ENCODE results near the gene MYH10.

Gene MYH10

DNA sequence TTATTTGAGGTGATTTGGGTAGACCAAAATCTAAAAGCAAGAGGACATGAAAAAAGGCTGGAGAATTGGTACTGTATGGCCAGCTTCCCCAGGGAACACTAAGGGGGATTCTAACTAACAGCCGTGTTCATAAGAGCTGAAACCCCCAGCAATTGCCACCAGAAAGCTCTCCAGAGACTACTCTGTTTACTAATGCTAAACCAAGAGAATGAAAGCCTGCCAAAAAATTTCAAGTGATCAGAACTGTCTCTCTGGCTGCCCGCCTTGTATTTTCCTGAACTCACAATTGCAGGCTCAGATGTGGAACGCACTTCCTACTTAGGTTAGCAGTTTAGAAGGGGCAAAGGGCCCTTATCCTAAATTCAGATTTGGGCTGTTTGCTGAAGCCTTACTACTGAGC lies 24.1 kb downstream of the MYH10 start:
- peaks cover 29% of the 10 kb centered on the region for H3K36me3 ChIP-seq (ENCODE audit: low read depth)
- no peak overlapping the region for H3K4me3 ChIP-seq (ENCODE audit: severe bottlenecking)
- H3K4me1 ChIP-seq (ENCODE audit: insufficient read depth, poor library complexity, severe bottlenecking), result no peaks in the 10 kb centered on the region
- H3K27me3 ChIP-seq (ENCODE audit: insufficient read depth, poor library complexity, severe bottlenecking), result no peaks in the 10 kb centered on the region
- no peak for DNase-seq (ENCODE audit: low spot score)
- TF ChIP-seq CTCF (IDR thresholded peaks at IDR 0.05; ENCODE audit: poor library complexity, severe bottlenecking), result no peak
- ATAC-seq (ENCODE audit: low read depth), result no peak
- H3K27ac ChIP-seq (ENCODE audit: poor library complexity, severe bottlenecking), result no peak overlapping the region
- no peaks in the 10 kb centered on the region for H3K9me3 ChIP-seq (ENCODE audit: severe bottlenecking)

GRCh38 chr17:8602679-8603078 lies 27.8 kb downstream of the MYH10 start:
- H3K36me3 ChIP-seq (ENCODE audit: low read depth), result peaks cover 34% of the 10 kb centered on the region
- DNase-seq (ENCODE audit: low spot score) (no peak), ATAC-seq (ENCODE audit: low read depth) (no peak)
- no peaks in the 10 kb centered on the region for H3K9me3 ChIP-seq (ENCODE audit: severe bottlenecking)
- H3K27ac ChIP-seq (ENCODE audit: poor library complexity, severe bottlenecking), result no peak overlapping the region
- no peaks in the 10 kb centered on the region for H3K4me1 ChIP-seq (ENCODE audit: insufficient read depth, poor library complexity, severe bottlenecking)
- no peak overlapping the region for H3K4me3 ChIP-seq (ENCODE audit: severe bottlenecking)
- no peak for TF ChIP-seq CTCF (IDR thresholded peaks at IDR 0.05; ENCODE audit: poor library complexity, severe bottlenecking)
- no peaks in the 10 kb centered on the region for H3K27me3 ChIP-seq (ENCODE audit: insufficient read depth, poor library complexity, severe bottlenecking)

DNA sequence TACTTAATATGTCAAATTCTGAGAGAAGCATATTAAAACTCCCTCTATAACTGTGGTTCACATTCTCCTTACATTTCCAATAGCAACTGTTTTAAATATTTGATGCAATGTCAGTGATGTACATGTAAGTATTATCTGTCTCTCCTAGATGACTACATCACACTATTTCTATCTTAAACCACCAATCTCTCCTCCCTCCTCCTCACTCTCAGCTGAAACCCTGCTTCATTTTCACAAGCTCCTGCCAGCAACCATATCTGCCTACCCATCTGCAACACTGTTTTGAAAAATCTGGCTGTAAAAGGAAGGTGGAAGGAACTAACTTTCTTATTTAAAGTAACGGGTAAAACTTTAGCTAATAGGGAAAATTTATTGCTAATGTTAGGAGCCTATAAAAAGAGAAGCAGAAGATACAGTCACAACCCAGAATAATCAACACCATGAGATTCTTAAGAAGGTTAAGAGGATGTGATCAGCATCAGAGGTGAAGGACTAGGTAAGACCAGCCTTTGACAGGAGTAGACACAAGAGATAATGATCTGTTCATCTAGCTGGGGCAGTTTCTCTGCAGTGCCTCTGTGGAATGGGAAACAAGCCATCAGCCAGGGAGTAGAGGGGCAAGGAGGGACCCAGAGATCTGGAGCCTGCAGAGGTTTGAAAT lies 31.0 kb downstream of the MYH10 start:
- Histone ChIP-seq H3K4me1 (ENCODE audit: insufficient read depth, poor library complexity, severe bottlenecking) (no peaks in the 10 kb centered on the region), H3K27me3 (ENCODE audit: insufficient read depth, poor library complexity, severe bottlenecking) (no peaks in the 10 kb centered on the region), H3K27ac (ENCODE audit: poor library complexity, severe bottlenecking) (no peak overlapping the region), H3K9me3 (ENCODE audit: severe bottlenecking) (no peaks in the 10 kb centered on the region), H3K36me3 (ENCODE audit: low read depth) (peaks cover 24% of the 10 kb centered on the region), H3K4me3 (ENCODE audit: severe bottlenecking) (no peak overlapping the region)
- no peak for TF ChIP-seq CTCF (IDR thresholded peaks at IDR 0.05; ENCODE audit: poor library complexity, severe bottlenecking)
- DNase-seq (ENCODE audit: low spot score) (no peak), ATAC-seq (ENCODE audit: low read depth) (no peak)

GRCh38 chr17:8598913-8599312 lies 31.6 kb downstream of the MYH10 start:
- H3K36me3 ChIP-seq (ENCODE audit: low read depth), result peaks cover 19% of the 10 kb centered on the region

More at GRCh38 chr17:8598913-8599312, 31.6 kb downstream of the MYH10 start:
- no peak for DNase-seq (ENCODE audit: low spot score)
- Histone ChIP-seq H3K4me1 (ENCODE audit: insufficient read depth, poor library complexity, severe bottlenecking) (no peaks in the 10 kb centered on the region), H3K27ac (ENCODE audit: poor library complexity, severe bottlenecking) (no peak overlapping the region), H3K4me3 (ENCODE audit: severe bottlenecking) (no peak overlapping the region), H3K9me3 (ENCODE audit: severe bottlenecking) (no peaks in the 10 kb centered on the region), H3K27me3 (ENCODE audit: insufficient read depth, poor library complexity, severe bottlenecking) (no peaks in the 10 kb centered on the region)
- TF ChIP-seq CTCF (IDR thresholded peaks at IDR 0.05; ENCODE audit: poor library complexity, severe bottlenecking), result no peak
- no peak for ATAC-seq (ENCODE audit: low read depth)

All from RWPE2 (cell line).